GM12874 (cell line): Measurements from ENCODE around the gene LEF1.

Experiments used
- CTCF ChIP-seq: IDR thresholded peaks from 2 replicates; pipeline ENCODE4 v1.5.1; 2011; ENCODE audit warnings: low read depth, mild to moderate bottlenecking, control low read depth, low read length, moderate library complexity; ENCODE audit not compliant: insufficient read depth

Gene LEF1

GRCh38 chr4:108135549-108136209 is 33.1 kb downstream of the LEF1 start:
- 0 out of 2 replicates have a peak, but pooled peaks have one; percentile 4 for TF ChIP-seq CTCF

- no peak for TF ChIP-seq CTCF
Observed at GRCh38 chr4:108130955-108131354, 37.8 kb downstream of the LEF1 start.

- TF ChIP-seq CTCF, result no peak
Observed at GRCh38 chr4:108129196-108129595, 39.5 kb downstream of the LEF1 start.

GRCh38 chr4:108126806-108127205 is 41.9 kb downstream of the LEF1 start:
- no peak for TF ChIP-seq CTCF

- TF ChIP-seq CTCF, result no peak
Observed at GRCh38 chr4:108120789-108121188, 47.9 kb downstream of the LEF1 start.

- TF ChIP-seq CTCF, result no peak
Observed at GRCh38 chr4:108119199-108119800, 49.4 kb downstream of the LEF1 start.

GRCh38 chr4:108118505-108118904 is 50.2 kb downstream of the LEF1 start:
- no peak for TF ChIP-seq CTCF
